HepG2 (cell line): ENCODE data around the gene ATP5F1A. TPM values are rescaled to one million over a fixed set of nuclear protein-coding genes. Genes with fewer than 3 reads are reported as not detected.

Experiments
- ARNTL ChIP-seq: sonication (generic); formaldehyde crosslinking; IDR thresholded peaks from 2 replicates; pipeline ENCODE4 v1.4.0; 2020; ENCODE audit warnings: mild to moderate bottlenecking, missing genetic modification reagents
- DNMT3B ChIP-seq: conservative IDR thresholded peaks from 2 replicates; pipeline ENCODE4 v1.6.1; 2016; ENCODE audit warnings: missing biosample characterization, control low read depth
- ELF1 ChIP-seq: sonication (generic); formaldehyde crosslinking; IDR thresholded peaks from 2 replicates; pipeline ENCODE4 v1.4.0; 2020; ENCODE audit warnings: missing genetic modification reagents
- FIP1L1 ChIP-seq: fragments of 200-400 bp; formaldehyde crosslinking; IDR thresholded peaks from 2 replicates; pipeline ENCODE4 v1.6.1; 2018; ENCODE audit warnings: low read depth, mild to moderate bottlenecking, low read length, moderate library complexity, borderline replicate concordance; ENCODE audit not compliant: insufficient read depth
- GTF3A ChIP-seq: sonication (generic); formaldehyde crosslinking; conservative IDR thresholded peaks from 2 replicates; pipeline ENCODE4 v1.4.0; 2020; ENCODE audit warnings: mild to moderate bottlenecking, missing genetic modification reagents
- JARID2 ChIP-seq: sonication (generic); formaldehyde crosslinking; IDR thresholded peaks from 2 replicates; pipeline ENCODE4 v1.8.1; 2023; ENCODE audit warnings: missing genetic modification reagents, inconsistent platforms; ENCODE audit not compliant: insufficient replicate concordance
- KLF6 ChIP-seq: IDR thresholded peaks from 2 replicates; pipeline ENCODE4 v1.8.0; 2016; ENCODE audit warnings: missing biosample characterization, missing genetic modification reagents
- MTA1 ChIP-seq: sonication (generic); formaldehyde crosslinking; IDR thresholded peaks from 2 replicates; pipeline ENCODE4 v1.4.0; 2020; ENCODE audit warnings: missing genetic modification reagents, mild to moderate bottlenecking, borderline replicate concordance
- NFRKB ChIP-seq: fragments of 450-650 bp; IDR thresholded peaks from 2 replicates; pipeline ENCODE4 v1.6.1; 2017
- RAD21 ChIP-seq: fragments of 450-650 bp; formaldehyde crosslinking; IDR thresholded peaks from 2 replicates; pipeline ENCODE4 v1.5.0; 2020; ENCODE audit warnings: mild to moderate bottlenecking
- RBAK ChIP-seq: sonication (generic); formaldehyde crosslinking; IDR thresholded peaks from 2 replicates; pipeline ENCODE4 v1.5.1; 2020; ENCODE audit warnings: mild to moderate bottlenecking, missing genetic modification reagents
- RCOR2 ChIP-seq: IDR thresholded peaks from 2 replicates; pipeline ENCODE4 v1.6.1; 2016; ENCODE audit warnings: missing biosample characterization, missing genetic modification reagents
- ZMYM2 ChIP-seq: sonication (generic); formaldehyde crosslinking; IDR thresholded peaks from 2 replicates; pipeline ENCODE4 v1.8.0; 2022; ENCODE audit warnings: mild to moderate bottlenecking, missing genetic modification reagents
- ZNF180 ChIP-seq: sonication (generic); formaldehyde crosslinking; IDR thresholded peaks from 2 replicates; pipeline ENCODE4 v1.4.0; 2020; ENCODE audit warnings: low read depth, missing genetic modification reagents, borderline replicate concordance
- ZNF251 ChIP-seq: sonication (generic); formaldehyde crosslinking; IDR thresholded peaks from 2 replicates; pipeline ENCODE4 v1.9.0; 2021; ENCODE audit warnings: mild to moderate bottlenecking, missing genetic modification reagents
- ZNF292 ChIP-seq: sonication (generic); formaldehyde crosslinking; IDR thresholded peaks from 2 replicates; pipeline ENCODE4 v1.8.1; 2022; ENCODE audit warnings: mild to moderate bottlenecking, low read depth, missing genetic modification reagents, borderline replicate concordance
- ZNF430 ChIP-seq: sonication (generic); formaldehyde crosslinking; IDR thresholded peaks from 2 replicates; pipeline ENCODE4 v1.9.0; 2021; ENCODE audit warnings: mild to moderate bottlenecking, missing genetic modification reagents
- ZNF564 ChIP-seq: sonication (generic); formaldehyde crosslinking; IDR thresholded peaks from 2 replicates; pipeline ENCODE4 v1.8.1; 2023; ENCODE audit warnings: mild to moderate bottlenecking, missing genetic modification reagents
- ZNF704 ChIP-seq: sonication (generic); formaldehyde crosslinking; IDR thresholded peaks from 2 replicates; pipeline ENCODE4 v1.8.1; 2023; ENCODE audit warnings: mild to moderate bottlenecking, inconsistent platforms, moderate library complexity, missing genetic modification reagents, borderline replicate concordance
- ZNF773 ChIP-seq: sonication (generic); formaldehyde crosslinking; IDR thresholded peaks from 2 replicates; pipeline ENCODE4 v1.4.0; 2020; ENCODE audit warnings: missing genetic modification reagents, borderline replicate concordance
- ZNF839 ChIP-seq: sonication (generic); formaldehyde crosslinking; IDR thresholded peaks from 2 replicates; pipeline ENCODE4 v1.4.0; 2020; ENCODE audit warnings: missing genetic modification reagents, mild to moderate bottlenecking, borderline replicate concordance
- polyA plus RNA-seq, 8 experiments: library from polyadenylated mRNA; depleted of rRNA in 3 of 8; stranded (reverse) in 7 of 8; unstranded in 1 of 8; fragments of >200 nt; fragmentation: Illumina TruSeq in 4 of 8; extraction: Trizol in 4 of 8; gene quantifications; 2 replicates each; pipeline versions ENCODE4 v1.2.1 to v1.2.3, GENCODE V29; 2011 to 2016; ENCODE audit warnings: low read depth in 4 of 8, missing spikeins in 1 of 8, mixed read lengths in 1 of 8; ENCODE audit not compliant: insufficient read depth in 1 of 8
- total RNA-seq, 5 experiments: library from RNA; depleted of rRNA; stranded (reverse); fragments of >200 nt; fragmentation: Illumina TruSeq; extraction: Trizol; gene quantifications; 2 replicates each; pipeline ENCODE4 v1.2.3, GENCODE V29; 2016; ENCODE audit warnings: low read depth in 1 of 5
- TF ChIP-seq, protein P1 (sequence below): sonication (generic); formaldehyde crosslinking; IDR thresholded peaks from 2 replicates; pipeline ENCODE4 v1.4.0; 2020; ENCODE audit warnings: mild to moderate bottlenecking, missing genetic modification reagents
- TF ChIP-seq, protein P2 (sequence below): sonication (generic); formaldehyde crosslinking; IDR thresholded peaks from 2 replicates; pipeline ENCODE4 v1.5.0; 2020; ENCODE audit warnings: missing genetic modification reagents
- TF ChIP-seq, protein P3 (sequence below): IDR thresholded peaks from 2 replicates; pipeline ENCODE4 v1.6.1; 2012; ENCODE audit warnings: low read depth, low read length, improper control_type of control experiment

Gene ATP5F1A
- total and polyA plus RNA-seq, 2 of the 13 experiments (the other 11 are each of a cell fraction or from before 2014, with no cell fraction given), result 459 to 922 TPM

DNA sequence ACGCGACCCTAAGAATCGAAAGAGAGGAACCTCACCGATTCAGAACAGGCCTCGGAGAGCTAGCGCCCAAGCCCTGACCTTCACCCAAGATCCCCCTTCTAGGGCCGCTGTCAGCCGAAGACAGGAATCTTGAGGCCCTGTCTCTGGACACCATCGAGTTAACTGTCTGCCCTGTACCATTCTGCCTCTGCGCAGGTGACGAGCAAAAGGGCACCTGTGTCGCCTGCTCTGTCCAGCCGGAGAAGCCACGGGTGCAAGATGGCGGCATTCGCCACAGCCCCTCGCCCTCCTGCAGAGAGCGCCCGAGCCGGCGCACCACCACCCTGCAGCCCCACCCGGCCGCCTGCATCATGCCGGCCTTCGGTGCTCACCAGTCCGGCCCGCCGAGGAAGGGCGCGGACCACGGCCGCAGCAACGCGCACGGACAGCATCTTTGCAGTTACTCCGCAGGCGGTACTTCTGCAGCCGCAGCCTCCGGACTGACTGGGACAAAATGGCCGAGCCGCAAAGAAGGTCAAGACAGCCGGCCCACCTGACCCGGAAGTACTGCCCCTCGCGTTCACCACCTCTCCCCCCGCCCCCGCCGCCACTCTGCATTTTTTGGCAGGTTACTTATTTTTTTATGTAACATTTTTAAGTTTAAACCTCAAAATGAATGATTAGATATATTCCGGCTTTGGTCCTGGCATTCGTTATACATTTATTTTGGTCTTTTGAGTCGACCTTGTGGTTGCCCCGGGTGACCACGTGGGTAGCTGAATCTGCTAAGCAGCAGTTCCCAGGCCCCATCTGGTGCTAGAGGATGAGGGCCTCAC is at the start of gene ATP5F1A (continued):
- TF ChIP-seq, protein P1, sequence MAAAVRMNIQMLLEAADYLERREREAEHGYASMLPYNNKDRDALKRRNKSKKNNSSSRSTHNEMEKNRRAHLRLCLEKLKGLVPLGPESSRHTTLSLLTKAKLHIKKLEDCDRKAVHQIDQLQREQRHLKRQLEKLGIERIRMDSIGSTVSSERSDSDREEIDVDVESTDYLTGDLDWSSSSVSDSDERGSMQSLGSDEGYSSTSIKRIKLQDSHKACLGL (CRISPR knock-in tag), result peak; percentile 82
- no peak for TF ChIP-seq ZNF180 (CRISPR knock-in tag)
- TF ChIP-seq RBAK (CRISPR knock-in tag), result no peak
- TF ChIP-seq ZNF704 (CRISPR knock-in tag), result peak; percentile 61; the same call in 1 of the 2 replicates
- no peak; the same call in 1 of the 2 replicates for TF ChIP-seq ZNF430 (CRISPR knock-in tag)
- TF ChIP-seq ZMYM2 (CRISPR knock-in tag), result 0 out of 2 replicates have a peak, but pooled peaks have one; percentile 18
- no peak for TF ChIP-seq ZNF292 (CRISPR knock-in tag)
- peak; percentile 48 for TF ChIP-seq JARID2 (CRISPR knock-in tag)
- peak; percentile 93; the same call in 1 of the 2 replicates for TF ChIP-seq ZNF773 (CRISPR knock-in tag)
- TF ChIP-seq, protein P2, sequence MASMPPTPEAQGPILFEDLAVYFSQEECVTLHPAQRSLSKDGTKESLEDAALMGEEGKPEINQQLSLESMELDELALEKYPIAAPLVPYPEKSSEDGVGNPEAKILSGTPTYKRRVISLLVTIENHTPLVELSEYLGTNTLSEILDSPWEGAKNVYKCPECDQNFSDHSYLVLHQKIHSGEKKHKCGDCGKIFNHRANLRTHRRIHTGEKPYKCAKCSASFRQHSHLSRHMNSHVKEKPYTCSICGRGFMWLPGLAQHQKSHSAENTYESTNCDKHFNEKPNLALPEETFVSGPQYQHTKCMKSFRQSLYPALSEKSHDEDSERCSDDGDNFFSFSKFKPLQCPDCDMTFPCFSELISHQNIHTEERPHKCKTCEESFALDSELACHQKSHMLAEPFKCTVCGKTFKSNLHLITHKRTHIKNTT, result 0 out of 2 replicates have a peak, but pooled peaks have one; percentile 10
- 0 out of 2 replicates have a peak, but pooled peaks have one; percentile 18 for TF ChIP-seq FIP1L1
- peak; percentile 54; the same call in 1 of the 2 replicates for TF ChIP-seq ARNTL (CRISPR knock-in tag)
- 0 out of 2 replicates have a peak, but pooled peaks have one; percentile 9 for TF ChIP-seq ELF1 (CRISPR knock-in tag)
- no peak for TF ChIP-seq MTA1 (CRISPR knock-in tag)
- no peak for TF ChIP-seq GTF3A (CRISPR knock-in tag)
- peak; percentile 89 for TF ChIP-seq NFRKB
- TF ChIP-seq RAD21 (CRISPR knock-in tag), result peak; percentile 42
- TF ChIP-seq, protein P3, sequence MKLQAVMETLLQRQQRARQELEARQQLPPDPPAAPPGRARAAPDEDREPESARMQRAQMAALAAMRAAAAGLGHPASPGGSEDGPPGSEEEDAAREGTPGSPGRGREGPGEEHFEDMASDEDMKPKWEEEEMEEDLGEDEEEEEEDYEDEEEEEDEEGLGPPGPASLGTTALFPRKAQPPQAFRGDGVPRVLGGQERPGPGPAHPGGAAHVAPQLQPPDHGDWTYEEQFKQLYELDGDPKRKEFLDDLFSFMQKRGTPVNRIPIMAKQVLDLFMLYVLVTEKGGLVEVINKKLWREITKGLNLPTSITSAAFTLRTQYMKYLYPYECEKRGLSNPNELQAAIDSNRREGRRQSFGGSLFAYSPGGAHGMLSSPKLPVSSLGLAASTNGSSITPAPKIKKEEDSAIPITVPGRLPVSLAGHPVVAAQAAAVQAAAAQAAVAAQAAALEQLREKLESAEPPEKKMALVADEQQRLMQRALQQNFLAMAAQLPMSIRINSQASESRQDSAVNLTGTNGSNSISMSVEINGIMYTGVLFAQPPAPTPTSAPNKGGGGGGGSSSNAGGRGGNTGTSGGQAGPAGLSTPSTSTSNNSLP, result no peak
- TF ChIP-seq RCOR2 (CRISPR knock-in tag), result no peak
- no peak for TF ChIP-seq ZNF251 (CRISPR knock-in tag)
- peak; percentile 100 for TF ChIP-seq ZNF839 (CRISPR knock-in tag)
- TF ChIP-seq DNMT3B, result 0 out of 2 replicates have a peak, but pooled peaks have one; percentile 20
- TF ChIP-seq ZNF564 (CRISPR knock-in tag), result 0 out of 2 replicates have a peak, but pooled peaks have one; percentile 42
- peak; percentile 85 for TF ChIP-seq KLF6 (CRISPR knock-in tag)
